Transverse colon (tissue), 3 donors: ENCODE data around the gene ATOX1.

ENCODE experiments used
- CTCF ChIP-seq, 5 experiments: fragments of 200-600 bp in 3 of 5; fragments of 450-650 bp in 2 of 5; sonication (generic) in 3 of 5; IDR thresholded peaks; 1 replicate in 2 of 5; 2 replicates in 3 of 5; pipeline ENCODE4 v1.5.1; 2016 to 2017; ENCODE audit warnings: antibody characterized with exemption in 5 of 5, inconsistent platforms in 3 of 5, mild to moderate bottlenecking in 2 of 5, moderate library complexity in 1 of 5
- EP300 ChIP-seq: sonication (generic); formaldehyde crosslinking; IDR thresholded peaks from one replicate; pipeline ENCODE4 v1.6.1; 2017; ENCODE audit warnings: antibody characterized with exemption, low read depth
- POLR2A ChIP-seq: fragments of 450-650 bp; IDR thresholded peaks from one replicate; pipeline ENCODE4 v1.6.1; 2016; ENCODE audit warnings: antibody characterized with exemption, mild to moderate bottlenecking, moderate library complexity

- TF ChIP-seq CTCF (IDR thresholded peaks at IDR 0.05), result no peak
- no peak for TF ChIP-seq EP300
- no peak for TF ChIP-seq POLR2A
Measured at GRCh38 chr5:151737431-151737830, 21.0 kb downstream of the ATOX1 start.
